ENCODE measurements around the gene DSG4.

The DSG4 gene

DNA sequence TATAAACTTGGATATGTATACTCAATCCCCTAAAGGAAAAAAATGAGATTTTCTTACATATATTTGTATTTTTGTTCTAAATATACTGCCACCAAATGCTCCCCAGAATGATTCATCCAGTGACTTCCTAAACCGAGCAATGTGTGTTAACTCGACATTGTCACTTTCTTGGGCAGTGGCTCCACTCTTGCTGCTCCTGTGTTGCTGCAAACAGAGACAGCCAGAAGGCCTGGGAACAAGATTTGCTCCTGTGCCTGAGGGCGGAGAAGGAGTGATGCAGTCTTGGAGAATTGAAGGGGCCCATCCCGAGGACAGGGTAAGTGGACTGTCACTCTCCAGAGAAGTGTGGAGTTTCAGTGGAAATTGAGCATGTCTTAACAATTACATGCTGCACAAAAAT is 32.7 kb downstream of the DSG4 start:
- DNase-seq = no peak

DNA sequence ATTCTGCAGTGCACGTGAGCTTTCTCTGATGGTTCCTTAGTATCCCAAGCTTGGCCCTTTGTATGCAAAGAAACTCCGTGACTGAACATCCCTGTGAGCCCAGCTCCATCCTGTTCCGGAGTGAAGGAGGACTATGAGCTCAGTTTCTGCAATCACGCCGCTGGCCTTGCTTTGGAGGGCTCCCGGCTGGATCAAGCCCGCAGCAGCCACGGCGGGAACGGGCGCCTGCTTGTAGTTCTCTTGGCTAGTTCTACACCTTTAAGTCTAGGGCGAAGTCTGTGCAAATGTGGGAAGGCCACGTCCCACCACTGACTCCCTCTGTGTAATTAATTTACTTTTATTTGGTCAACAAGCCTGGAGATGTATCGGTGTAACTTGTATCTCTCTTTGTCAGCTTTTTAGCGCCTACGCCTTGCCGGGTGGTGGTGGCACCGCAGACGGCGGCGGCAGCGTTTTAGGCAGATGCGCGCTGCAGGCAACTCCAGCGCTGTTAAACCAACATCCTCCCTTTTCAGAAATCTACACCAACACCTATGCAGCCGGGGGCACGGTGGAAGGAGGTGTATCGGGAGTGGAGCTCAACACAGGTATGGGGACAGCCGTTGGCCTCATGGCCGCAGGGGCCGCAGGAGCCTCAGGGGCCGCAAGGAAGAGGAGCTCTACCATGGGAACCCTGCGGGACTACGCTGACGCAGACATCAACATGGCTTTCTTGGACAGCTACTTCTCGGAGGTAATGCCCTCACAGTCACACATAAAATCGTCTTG is 34.3 kb downstream of the DSG4 start:
- no peak for DNase-seq

DNA sequence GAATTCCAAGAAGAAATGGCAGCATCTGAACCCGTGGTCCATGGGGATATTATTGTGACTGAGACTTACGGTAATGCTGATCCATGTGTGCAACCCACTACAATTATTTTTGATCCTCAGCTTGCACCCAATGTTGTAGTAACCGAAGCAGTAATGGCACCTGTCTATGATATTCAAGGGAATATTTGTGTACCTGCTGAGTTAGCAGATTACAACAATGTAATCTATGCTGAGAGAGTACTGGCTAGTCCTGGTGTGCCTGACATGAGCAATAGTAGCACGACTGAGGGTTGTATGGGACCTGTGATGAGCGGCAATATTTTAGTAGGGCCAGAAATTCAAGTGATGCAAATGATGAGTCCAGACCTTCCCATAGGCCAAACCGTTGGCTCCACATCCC is 36.6 kb downstream of the DSG4 start:
- DNase-seq = no peak

DNA sequence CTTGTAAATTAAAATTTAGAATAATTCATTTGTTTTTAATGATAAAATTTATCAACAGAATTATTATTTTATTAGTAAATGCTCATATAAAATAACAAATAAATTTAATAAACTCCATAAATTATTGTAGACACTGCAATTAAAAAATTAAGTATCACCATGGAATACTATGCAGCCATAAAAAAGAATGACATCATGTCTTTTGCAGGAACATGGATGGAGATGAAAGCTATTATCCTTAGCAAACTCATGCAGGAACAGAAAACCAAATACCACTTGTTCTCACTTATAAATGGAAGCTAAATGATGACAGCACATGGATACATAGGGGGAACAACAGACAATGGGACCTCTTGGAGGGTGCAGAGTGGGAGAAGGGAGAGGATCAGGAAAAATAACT is 41.3 kb downstream of the DSG4 start:
- DNase-seq = no peak

DNA sequence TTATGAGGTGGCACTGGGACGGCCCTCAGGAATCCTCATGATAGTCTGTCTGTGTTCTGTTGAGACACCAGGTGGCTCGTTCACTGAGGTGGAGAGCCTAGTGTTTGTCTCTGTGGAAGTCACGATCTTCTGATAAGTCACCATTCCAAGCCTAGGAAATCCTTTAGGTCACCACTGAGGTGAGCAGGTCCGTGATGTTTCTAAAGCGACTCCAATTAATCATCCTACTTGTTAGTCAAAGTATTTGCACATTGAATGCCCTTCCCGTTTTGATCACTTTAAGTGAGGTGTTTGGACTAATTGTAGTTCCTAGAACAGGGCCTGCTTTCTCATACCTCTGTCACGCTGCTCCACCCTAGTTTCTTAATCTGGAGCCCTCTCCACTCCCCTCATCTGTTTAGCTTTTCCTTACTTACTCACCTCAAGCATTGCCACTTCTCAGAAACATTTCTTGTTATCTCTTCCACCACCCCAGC is 42.9 kb downstream of the DSG4 start:
- DNase-seq = no peak

DNA sequence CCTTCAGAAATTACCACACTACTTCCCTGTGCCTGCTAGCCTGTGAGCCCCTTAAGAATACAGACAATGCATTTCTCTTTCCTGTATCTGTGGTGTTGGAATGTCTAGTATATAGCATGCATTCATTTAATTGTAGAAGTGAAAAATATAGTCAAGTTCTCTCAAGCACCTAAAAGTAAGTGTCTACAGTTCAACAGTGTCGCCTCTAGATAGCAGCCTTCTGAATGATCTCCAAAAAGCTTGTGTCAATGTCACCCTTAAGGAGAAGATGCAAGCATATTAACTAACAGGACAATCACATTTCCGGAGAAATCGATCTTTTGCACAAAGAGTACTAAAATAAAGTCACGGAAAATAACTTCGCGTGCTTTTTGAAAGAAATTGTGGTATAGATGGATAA is 43.5 kb downstream of the DSG4 start:
- DNase-seq = no peak

DNA sequence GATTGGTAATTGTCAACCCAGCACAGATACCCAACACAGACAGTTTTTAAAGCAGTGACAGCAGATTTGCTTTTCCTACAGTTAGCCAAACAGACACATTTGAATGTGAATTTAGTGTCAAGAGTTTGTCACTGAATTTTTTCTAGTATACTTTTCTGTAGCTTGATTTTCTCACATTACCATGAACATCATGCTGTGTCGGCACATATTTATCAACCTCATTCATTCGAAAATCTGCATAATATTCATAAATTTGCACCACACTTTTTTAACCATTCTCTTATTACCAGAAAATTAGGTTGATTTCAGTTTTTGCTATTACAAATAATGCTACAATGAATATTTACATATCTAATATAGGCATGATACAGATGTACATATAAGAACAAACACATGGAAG is 43.9 kb downstream of the DSG4 start:
- DNase-seq = no peak

DNA sequence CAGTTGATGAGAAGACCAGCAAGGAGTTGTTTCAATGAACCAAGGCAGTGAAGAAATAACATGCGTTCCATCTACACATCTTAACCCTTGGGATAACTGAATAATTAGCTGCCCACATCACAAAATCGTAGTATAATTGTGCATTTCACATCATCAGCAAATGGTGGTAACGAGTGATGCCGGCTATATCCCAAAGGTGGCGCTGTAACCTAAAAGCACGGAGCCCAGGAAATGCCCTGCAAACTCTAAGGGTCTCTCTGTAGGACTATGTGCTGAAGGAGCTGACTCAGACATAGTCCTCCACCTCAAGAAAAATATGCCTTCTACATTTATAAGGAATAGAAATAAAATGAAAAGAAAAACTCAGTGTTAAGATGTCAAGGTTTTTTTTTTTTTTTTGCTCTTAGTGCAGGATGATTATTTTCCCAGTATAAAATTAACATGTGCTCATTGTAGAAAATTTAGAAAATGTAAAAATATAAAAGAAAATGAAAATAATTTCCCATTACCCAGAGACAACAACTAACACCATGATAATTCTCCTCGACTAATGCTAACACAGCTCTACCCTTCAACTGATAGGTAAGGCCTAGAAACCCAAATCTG is 47.9 kb downstream of the DSG4 start:
- DNase-seq = no peak

DNA sequence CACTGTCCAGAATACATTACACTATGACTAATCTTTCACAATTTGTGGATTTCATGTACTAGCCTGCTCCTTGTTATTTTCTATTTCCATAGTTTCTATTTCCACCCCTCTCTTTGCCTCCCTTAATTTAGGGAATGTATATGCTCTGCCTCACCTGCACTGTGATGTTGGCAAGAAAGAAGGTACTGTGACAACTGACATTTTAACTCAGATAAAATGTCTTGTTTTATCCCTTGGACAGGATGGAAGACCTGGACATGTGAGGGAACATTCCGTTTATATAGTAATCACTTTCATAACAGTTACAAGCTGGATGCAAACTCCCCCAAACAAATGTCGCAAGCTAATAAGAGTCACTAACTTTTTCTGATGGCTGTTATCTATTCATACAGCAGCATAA is 49.4 kb downstream of the DSG4 start:
- DNase-seq = no peak

DNA sequence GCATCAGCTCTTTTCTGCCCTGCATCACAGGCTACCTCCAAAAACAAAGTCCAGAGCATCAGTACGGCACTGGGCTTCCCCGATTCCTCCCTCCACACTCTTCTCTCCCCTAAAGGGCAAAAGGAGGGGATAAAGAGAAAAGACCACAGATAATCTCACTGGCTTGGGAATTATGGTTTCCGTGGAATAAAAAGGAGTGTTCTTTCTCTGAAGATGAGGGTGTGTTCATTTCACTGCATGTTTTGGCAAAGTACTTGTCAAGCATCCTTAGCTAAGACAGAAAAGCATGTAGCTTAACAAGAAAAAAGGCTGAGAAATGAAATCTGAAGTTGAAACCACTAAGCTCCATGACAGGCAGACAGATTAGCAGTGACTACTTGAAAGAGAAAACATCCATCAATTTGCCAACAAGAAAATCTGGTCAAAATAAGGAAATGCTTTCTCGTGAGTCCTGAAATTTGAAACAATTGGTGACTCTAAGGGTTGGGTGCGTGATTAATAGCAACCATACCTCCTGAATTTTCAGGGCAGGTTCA is 50.4 kb downstream of the DSG4 start:
- no peak for DNase-seq

DNA sequence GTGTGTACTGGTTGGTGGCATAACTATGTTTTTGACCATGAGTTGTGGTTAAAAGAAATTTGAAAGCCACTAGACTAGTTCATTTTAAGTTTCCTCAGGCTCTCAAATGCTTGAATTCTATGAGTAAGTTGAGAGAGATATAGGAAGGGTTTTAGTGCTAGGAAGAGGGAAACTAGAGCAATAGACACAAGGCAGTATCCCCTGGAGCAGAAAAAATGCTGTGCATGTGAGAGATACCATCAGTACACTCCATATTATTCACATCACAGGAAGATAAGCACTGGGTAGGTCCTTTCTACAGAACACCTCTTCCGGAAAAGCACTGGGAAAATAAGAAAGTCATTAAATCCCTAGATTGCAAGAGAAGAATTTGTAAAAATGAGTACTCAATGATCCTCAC is 51.6 kb downstream of the DSG4 start:
- no peak for DNase-seq

DNA sequence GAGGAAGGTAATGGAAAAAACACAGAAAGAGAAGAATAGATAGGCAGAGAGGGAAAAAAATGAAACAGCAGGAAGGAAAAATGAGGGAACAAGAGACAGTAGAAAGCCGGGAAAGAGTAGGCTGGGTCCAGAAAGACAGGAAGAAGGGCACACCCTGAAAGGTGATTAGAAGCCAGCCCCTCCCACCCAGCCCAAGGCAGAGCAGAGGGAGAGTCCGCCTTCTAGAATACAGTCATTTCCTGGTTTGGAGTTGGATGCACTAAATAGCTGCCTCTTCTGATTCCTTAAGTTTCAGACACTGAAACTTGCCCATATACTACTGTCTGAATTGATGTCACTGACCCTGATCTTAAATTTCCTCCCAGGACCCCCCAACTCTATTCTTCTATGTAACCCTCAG is 53.0 kb downstream of the DSG4 start:
- DNase-seq = no peak

DNA sequence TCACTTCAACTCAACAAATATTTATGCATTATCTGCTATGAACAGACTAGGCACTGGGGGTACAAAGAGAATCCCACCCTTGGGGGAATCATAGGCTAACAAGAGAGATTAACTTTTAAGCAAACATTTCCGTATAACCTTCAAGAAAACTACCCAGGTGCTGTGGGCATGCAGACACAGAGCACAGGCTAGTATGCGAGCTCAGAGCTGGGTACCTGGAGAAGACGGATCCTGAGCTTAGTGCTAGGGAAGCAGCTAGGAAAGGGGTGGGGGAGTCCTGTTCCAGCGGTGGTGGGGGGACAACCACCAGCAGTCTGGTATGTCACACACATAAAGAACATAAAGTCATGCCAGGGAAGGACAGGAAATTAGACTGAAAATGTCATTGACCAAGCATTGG is 53.5 kb downstream of the DSG4 start:
- no peak for DNase-seq

DNA sequence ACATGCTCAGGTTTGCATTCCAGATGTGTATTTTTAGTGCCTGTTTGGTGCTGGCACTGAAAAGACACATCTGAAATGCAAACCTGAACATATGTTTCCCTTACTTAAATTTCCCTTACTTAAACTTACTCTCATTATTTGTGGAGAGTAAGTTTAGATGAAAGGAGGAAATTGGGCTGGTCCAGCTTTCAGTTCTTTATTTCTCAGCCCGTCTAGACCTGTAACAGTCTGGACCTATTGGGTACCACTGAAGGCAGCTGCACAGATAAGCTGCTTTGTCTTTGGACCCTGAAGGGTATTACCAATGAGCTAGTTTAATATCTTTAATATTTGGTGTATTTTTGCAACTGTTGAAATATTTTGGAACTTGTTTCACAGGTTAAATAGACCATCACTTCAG is 54.0 kb downstream of the DSG4 start:
- DNase-seq = no peak

DNA sequence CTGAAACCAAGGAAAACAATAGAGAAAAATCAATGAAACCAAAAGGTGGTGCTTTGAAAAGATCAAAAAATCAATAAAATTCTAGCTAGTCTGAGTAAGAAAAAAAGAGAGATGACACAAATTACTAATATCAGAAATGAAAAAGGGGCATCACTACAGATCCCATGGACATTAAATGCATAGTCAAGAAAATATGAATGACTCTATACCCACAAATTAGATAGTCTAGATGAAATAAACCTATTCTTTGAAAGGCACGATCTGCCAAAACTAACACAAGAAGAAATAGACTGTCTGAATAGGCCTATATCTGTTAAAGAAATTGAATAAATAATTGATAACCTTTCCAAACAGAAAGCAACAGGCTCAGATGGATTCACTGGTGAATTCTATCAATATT is 55.7 kb downstream of the DSG4 start:
- DNase-seq = no peak

DNA sequence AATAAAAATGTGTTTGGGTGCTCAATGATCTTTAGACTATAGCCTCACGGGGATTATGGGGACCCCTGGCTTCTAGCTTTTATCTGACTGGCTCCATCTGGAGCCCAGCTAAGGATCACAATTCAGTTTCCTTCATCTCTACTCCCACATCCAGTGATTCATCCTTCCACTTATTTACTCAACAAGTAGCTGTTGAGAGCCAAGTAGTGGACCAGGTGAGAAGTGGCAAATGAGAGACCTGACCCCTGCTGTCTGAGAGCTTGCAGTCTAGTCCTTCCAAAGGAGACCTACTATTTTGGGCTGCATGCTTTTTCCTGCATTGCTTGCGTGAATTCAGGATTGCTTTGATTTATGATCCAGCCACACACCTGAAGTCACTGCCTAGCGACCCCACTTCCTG is 60.2 kb downstream of the DSG4 start:
- DNase-seq = no peak

DNA sequence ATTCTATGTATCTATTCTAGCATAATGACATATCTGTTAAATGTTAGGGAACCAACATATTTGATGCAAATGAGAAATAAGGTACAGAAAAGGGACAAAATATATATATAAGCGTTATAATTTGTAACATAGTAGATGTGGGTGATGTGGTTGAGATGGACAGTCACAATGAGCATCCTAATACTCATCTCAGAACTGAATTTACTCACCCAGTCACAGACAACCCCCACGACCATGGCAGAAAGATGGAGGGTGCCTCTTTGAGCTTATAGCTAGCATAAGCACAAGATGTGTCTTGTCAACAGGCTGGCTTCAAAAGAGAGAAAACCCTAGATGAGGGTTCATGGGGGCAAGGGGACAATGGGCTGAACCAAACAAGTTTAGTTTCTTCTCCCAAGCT is 61.8 kb downstream of the DSG4 start:
- no peak for DNase-seq

DNA sequence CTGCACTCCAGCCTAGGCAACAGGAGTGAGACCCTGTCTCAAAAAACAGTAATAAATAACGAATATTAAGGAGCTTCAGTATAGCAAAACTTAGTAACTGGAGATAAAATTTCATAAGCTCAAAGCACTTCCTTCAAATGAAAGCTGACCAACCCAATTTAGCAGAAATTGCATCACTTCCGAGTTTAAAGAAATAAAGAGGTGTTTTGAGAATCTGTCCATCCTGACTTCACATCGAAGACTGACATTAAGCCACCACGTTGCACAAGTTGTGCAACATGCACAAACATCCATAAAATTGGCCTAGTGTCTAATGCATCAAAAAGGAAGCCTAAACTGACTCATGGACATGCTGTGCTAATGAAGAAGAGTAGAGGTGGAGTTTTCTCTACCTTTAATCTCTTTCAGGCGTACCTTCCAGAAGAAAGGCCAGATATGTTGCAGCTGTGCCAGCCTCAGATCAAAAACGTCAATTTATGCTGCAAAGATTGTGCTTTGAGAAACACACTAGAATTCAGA is 63.3 kb downstream of the DSG4 start:
- DNase-seq = no peak

DNA sequence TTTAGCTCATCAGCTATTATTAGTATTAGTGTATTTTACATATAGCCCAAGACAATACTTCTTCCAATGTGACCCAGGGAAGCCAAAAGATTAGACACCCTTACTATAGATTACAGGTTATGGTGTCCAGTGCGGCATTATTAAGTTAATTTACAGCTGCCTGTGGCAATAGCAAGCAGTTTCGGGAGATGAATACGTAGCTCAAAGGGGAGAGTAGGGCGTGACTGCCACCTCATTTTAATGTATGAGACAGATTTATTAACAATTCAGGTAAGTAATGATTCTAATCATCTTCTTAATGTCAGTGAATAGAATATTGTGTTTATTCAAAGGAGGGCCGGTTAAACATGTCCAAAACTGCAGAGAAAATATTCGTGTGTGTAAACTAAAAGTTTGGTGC is 64.2 kb downstream of the DSG4 start:
- DNase-seq = no peak

DNA sequence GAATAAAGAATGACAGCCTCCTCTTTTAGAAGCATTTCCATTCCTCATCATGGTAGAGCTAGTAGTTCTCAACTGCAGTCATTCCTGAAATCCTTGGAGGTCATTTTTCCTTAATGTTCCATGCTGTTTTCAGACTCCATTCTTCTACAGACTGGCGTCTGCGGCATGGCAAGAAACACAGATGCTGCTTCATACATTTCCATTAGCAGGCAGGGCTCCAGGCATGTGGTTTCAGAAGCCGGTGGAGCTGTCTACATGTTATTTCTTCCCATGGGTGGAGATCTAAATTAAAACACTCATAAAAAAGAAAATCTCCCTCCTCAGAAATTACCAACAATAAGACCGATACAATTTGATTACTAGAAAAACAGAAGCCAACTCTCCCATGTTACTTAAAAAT is 64.9 kb downstream of the DSG4 start:
- no peak for DNase-seq

DNA sequence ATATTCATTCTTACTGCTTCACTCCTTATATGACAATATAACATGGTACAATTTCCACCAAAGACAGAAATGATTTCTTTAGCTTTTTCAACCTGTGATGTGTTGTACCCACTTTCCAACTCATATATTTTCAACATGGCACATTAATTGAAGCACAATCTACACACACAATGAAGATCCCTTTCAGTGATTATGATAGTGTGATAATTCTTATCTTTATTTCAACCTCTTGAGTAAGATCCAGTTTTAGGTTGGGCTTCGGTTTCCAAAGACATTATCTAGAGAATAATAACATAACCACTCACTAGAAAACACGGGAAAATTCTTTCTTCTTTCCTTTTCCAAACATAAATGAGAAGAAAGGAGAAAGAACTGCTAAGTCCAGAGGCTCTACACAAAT is 67.6 kb downstream of the DSG4 start:
- no peak for DNase-seq

DNA sequence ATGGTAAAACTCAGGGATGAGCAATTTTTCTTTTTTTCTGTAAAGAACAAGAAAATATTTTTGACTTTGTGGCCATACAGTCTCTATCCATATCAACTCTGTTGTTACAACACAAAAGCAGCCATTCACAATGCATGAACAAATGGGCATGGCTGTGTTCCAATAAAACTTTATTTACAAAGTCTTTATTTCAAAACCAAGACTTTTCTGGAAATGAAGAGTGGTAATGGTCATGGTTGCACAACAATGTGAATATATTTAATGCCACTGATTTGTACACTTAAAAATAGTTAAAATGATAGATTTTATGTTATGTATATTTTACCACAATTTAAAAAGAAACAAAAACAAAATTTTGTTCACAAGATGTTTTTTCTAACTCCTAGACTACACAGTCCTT is 69.3 kb downstream of the DSG4 start:
- DNase-seq = no peak

DNA sequence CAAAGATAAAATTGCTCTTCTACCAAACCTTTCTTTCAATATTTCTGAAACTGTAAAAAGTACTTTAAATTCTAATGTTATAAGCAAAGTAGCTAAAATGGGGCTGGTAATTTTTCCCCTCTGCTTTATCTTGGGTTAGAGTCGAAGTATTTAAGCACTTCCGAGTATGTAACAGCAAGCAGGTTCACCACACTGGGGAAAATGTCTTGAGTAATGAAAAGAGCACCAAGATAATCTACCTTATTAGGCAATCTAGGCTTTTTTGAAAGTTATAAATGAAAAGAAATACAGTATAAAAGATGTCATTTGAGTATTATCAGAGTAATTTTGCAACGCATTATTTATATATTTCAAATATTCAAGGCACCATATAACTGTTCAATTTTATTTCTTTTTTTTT is 70.3 kb downstream of the DSG4 start:
- DNase-seq = no peak

DNA sequence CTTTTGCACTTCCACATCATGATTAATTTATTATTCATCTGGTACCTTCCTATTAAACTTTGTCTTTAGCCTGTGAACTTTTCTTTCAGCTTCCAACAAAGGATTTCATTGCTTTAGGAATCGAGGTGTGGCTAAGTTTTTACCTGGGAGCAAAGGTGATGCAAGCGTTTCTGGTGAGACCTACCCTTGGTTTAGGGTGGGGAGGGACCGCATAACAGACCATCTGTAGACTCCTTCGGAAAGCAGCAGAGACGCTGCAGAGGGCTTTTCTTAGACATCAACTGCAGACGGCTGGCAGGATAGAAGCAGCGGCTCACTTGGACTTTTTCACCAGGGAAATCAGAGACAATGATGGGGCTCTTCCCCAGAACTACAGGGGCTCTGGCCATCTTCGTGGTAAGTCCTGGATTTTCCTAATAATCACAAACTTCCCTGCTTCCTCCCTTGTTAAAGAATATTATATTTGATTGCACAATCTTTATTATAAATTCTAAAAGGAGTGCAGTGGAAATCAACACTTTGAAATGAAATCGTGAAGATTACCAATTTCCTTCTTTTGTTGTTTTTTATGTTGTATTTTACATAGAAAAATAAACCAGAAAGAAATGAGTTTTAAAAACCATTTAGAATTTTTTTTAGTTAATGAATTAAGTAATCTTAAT is 71.1 kb downstream of the DSG4 start, which contains the start of gene DSG3:
DSG3 (plus strand) TSS at position 212 of the 662 bp plus-strand sequence; CDS start at position 349, 137 bp downstream.
- no peak for DNase-seq

All from activated CD4-positive, alpha-beta T cell treated with anti-CD3 and anti-CD28 coated beads, Interleukin-2, amount 50 U/mL, for 4 hours (primary cell).